ENCODE results near the gene ADRB2. TPM values are rescaled to one million over a fixed set of nuclear protein-coding genes. Genes with fewer than 3 reads are reported as not detected.

The ADRB2 gene
- total and polyA plus RNA-seq, 2 of the 13 experiments (the other 11 are each of a cell fraction or from before 2014, with no cell fraction given): not detected

DNA sequence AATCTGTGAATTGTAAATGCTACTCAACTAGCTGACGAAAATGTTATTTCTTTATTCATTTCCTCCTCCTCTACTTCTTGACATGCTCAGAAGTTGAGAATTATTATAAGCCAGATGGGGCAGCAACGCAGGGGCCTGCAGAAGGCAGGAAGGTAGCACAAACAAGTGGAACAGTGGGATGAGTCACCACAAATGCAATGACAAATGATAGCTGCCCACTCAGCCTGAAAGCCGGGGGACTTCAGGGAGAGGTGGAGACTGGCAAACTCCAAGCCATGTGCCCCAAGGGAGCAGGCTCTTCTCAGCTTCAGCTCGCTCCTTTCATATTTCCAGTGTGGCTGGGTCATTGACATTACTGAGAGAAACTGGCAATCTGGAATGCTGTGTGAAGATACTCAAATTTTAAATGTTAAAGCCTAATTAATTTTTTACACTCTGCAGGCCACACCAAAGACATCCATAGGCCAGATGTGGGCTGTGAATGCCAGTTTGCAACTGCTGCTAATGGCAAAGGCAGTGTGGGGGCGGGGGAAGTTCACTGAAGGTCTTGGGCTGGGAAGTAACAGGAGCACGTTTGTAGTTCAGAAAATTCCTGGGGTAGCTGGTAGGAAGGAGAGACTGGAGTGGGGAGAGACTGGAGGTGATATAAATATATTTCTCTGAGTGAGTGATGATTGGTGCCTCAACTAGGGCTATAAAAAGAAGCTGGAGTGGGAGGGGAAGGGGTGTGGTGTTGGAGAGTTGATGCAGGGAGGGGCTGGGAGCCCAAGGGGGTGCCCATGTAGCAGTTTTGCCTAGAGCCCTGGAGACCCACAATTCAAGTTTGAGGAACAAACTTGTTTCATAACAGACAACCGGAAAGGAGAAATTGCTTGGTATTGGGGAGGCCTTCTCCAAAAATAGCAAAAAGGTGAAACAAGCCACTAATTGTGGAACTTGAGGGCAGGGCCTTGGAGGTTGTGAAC, 20.8 kb upstream of the ADRB2 start (continued):
- TF ChIP-seq, protein P1, sequence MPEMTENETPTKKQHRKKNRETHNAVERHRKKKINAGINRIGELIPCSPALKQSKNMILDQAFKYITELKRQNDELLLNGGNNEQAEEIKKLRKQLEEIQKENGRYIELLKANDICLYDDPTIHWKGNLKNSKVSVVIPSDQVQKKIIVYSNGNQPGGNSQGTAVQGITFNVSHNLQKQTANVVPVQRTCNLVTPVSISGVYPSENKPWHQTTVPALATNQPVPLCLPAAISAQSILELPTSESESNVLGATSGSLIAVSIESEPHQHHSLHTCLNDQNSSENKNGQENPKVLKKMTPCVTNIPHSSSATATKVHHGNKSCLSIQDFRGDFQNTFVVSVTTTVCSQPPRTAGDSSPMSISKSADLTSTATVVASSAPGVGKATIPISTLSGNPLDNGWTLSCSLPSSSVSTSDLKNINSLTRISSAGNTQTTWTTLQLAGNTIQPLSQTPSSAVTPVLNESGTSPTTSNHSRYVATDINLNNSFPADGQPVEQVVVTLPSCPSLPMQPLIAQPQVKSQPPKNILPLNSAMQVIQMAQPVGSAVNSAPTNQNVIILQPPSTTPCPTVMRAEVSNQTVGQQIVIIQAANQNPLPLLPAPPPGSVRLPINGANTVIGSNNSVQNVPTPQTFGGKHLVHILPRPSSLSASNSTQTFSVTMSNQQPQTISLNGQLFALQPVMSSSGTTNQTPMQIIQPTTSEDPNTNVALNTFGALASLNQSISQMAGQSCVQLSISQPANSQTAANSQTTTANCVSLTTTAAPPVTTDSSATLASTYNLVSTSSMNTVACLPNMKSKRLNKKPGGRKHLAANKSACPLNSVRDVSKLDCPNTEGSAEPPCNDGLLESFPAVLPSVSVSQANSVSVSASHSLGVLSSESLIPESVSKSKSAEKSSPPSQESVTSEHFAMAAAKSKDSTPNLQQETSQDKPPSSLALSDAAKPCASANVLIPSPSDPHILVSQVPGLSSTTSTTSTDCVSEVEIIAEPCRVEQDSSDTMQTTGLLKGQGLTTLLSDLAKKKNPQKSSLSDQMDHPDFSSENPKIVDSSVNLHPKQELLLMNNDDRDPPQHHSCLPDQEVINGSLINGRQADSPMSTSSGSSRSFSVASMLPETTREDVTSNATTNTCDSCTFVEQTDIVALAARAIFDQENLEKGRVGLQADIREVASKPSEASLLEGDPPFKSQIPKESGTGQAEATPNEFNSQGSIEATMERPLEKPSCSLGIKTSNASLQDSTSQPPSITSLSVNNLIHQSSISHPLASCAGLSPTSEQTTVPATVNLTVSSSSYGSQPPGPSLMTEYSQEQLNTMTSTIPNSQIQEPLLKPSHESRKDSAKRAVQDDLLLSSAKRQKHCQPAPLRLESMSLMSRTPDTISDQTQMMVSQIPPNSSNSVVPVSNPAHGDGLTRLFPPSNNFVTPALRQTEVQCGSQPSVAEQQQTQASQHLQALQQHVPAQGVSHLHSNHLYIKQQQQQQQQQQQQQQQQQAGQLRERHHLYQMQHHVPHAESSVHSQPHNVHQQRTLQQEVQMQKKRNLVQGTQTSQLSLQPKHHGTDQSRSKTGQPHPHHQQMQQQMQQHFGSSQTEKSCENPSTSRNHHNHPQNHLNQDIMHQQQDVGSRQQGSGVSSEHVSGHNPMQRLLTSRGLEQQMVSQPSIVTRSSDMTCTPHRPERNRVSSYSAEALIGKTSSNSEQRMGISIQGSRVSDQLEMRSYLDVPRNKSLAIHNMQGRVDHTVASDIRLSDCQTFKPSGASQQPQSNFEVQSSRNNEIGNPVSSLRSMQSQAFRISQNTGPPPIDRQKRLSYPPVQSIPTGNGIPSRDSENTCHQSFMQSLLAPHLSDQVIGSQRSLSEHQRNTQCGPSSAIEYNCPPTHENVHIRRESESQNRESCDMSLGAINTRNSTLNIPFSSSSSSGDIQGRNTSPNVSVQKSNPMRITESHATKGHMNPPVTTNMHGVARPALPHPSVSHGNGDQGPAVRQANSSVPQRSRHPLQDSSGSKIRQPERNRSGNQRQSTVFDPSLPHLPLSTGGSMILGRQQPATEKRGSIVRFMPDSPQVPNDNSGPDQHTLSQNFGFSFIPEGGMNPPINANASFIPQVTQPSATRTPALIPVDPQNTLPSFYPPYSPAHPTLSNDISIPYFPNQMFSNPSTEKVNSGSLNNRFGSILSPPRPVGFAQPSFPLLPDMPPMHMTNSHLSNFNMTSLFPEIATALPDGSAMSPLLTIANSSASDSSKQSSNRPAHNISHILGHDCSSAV (CRISPR knock-in tag; IDR thresholded peaks at IDR 0.05; ENCODE audit: borderline replicate concordance): no peak
- no peak for TF ChIP-seq FOXA1 (IDR thresholded peaks at IDR 0.05)
- no peak for TF ChIP-seq FOXA1 (CRISPR knock-in tag; IDR thresholded peaks at IDR 0.05)
- no peak for TF ChIP-seq CENPX (CRISPR knock-in tag; IDR thresholded peaks at IDR 0.05)
- TF ChIP-seq, protein P2, sequence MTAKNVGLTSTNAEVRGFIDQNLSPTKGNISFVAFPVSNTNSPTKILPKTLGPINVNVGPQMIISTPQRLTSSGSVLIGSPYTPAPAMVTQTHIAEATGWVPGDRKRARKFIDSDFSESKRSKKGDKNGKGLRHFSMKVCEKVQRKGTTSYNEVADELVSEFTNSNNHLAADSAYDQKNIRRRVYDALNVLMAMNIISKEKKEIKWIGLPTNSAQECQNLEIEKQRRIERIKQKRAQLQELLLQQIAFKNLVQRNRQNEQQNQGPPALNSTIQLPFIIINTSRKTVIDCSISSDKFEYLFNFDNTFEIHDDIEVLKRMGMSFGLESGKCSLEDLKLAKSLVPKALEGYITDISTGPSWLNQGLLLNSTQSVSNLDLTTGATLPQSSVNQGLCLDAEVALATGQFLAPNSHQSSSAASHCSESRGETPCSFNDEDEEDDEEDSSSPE (CRISPR knock-in tag; IDR thresholded peaks at IDR 0.05): no peak
- TF ChIP-seq ZEB1 (IDR thresholded peaks at IDR 0.05; ENCODE audit: insufficient replicate concordance, low read depth): no peak
- TF ChIP-seq ZNF703 (CRISPR knock-in tag; IDR thresholded peaks at IDR 0.05; ENCODE audit: borderline replicate concordance): no peak
- TF ChIP-seq NFKB2 (CRISPR knock-in tag; IDR thresholded peaks at IDR 0.05; ENCODE audit: borderline replicate concordance): no peak
- TF ChIP-seq ELF3 (CRISPR knock-in tag; IDR thresholded peaks at IDR 0.05): no peak
- TF ChIP-seq ZNF629 (CRISPR knock-in tag; conservative IDR thresholded peaks at IDR 0.05): no peak

Measured in HepG2 (cell line).